GM21717 (cell line): Measurements from ENCODE around the gene ADGRD1.

Experiments
- ATAC-seq: cut with Tn5 transposase; IDR thresholded peaks from one replicate; pipeline ENCODE4 v1.9.1; 2021; ENCODE audit warnings: mild to moderate bottlenecking, moderate library complexity; ENCODE audit not compliant: unreplicated experiment

ADGRD1 gene

GRCh38 chr12:131187602-131188001 lies 233.9 kb downstream of the ADGRD1 start:
- ATAC-seq, result no peak

GRCh38 chr12:131188131-131189050 lies 234.7 kb downstream of the ADGRD1 start:
- ATAC-seq, result no peak

DNA sequence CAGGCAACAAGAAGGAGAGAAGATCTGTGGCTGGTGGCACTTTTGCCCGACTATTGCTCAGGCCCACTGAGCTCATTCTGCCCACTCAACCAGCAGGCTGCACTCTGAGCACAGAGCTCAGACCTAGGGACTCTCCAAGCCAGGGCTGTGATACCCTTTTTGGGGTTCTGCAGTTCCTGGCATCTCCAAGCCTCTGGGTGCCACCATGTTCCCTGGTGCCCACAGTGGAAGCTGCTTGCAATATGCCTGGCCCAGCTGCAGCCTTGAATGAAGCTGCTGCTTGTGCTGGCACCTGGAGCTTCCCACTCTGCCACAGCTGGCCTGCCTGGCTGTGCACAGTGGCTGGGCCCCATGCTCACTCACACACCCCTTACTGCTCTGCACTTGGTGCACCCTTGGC lies 236.1 kb downstream of the ADGRD1 start:
- ATAC-seq, result no peak

GRCh38 chr12:131190965-131191364 lies 237.3 kb downstream of the ADGRD1 start:
- no peak for ATAC-seq
